SK-N-SH treated with all-trans-retinoic acid at 6 μM for 48 hours (cell line): Measurements from ENCODE around the gene COL23A1.

ENCODE experiments used
- ATAC-seq: fragments of 200-7000 bp; cut with Tn5 transposase; 3 replicates; pipeline ENCODE4 v1.9.1; 2020; ENCODE audit warnings: mild to moderate bottlenecking, moderate library complexity
- ARNTL ChIP-seq: fragments of 450-650 bp; formaldehyde crosslinking; IDR thresholded peaks from 2 replicates; pipeline ENCODE4 v1.5.0; 2020; ENCODE audit warnings: low read depth, mild to moderate bottlenecking, moderate library complexity, borderline replicate concordance
- BACH2 ChIP-seq: fragments of 250-450 bp; sonication (Bioruptor Pico); IDR thresholded peaks from 2 replicates; pipeline ENCODE4 v1.9.0; 2021; ENCODE audit warnings: mild to moderate bottlenecking, borderline replicate concordance
- CREB5 ChIP-seq: fragments of 250-450 bp; sonication (Bioruptor Pico); IDR thresholded peaks from 2 replicates; pipeline ENCODE4 v1.5.1; 2020; ENCODE audit warnings: low read depth, mild to moderate bottlenecking, moderate library complexity
- CSDC2 ChIP-seq: fragments of 250-450 bp; sonication (Bioruptor Pico); IDR thresholded peaks from 2 replicates; pipeline ENCODE4 v1.5.0; 2020; ENCODE audit warnings: mild to moderate bottlenecking, moderate library complexity
- ESRRG ChIP-seq: fragments of 250-450 bp; sonication (Bioruptor Pico); IDR thresholded peaks from 2 replicates; pipeline ENCODE4 v1.6.1; 2021; ENCODE audit warnings: mild to moderate bottlenecking
- GLIS3 ChIP-seq: fragments of 250-450 bp; sonication (Bioruptor Pico); IDR thresholded peaks from 2 replicates; pipeline ENCODE4 v1.5.0; 2020; ENCODE audit warnings: mild to moderate bottlenecking, moderate library complexity
- OSR1 ChIP-seq: fragments of 250-450 bp; sonication (Bioruptor Pico); IDR thresholded peaks from 2 replicates; pipeline ENCODE4 v1.8.0; 2022; ENCODE audit warnings: moderate library complexity, mild to moderate bottlenecking, inconsistent platforms
- PATZ1 ChIP-seq: fragments of 250-450 bp; sonication (Bioruptor Pico); IDR thresholded peaks from 2 replicates; pipeline ENCODE4 v1.8.0; 2020; ENCODE audit warnings: mild to moderate bottlenecking, moderate library complexity, borderline replicate concordance
- POU6F1 ChIP-seq: fragments of 250-450 bp; sonication (Bioruptor Pico); IDR thresholded peaks from 2 replicates; pipeline ENCODE4 v1.8.0; 2021; ENCODE audit warnings: low read depth, mild to moderate bottlenecking, moderate library complexity, borderline replicate concordance
- PPARA ChIP-seq: fragments of 250-450 bp; sonication (Bioruptor Pico); IDR thresholded peaks from 2 replicates; pipeline ENCODE4 v1.5.0; 2020; ENCODE audit warnings: mild to moderate bottlenecking, borderline replicate concordance
- RARB ChIP-seq: fragments of 250-450 bp; sonication (Bioruptor Pico); IDR thresholded peaks from 2 replicates; pipeline ENCODE4 v1.8.0; 2021; ENCODE audit warnings: mild to moderate bottlenecking, moderate library complexity
- TOX ChIP-seq: fragments of 250-450 bp; sonication (Bioruptor Pico); IDR thresholded peaks from 2 replicates; pipeline ENCODE4 v1.8.0; 2021; ENCODE audit warnings: mild to moderate bottlenecking, moderate library complexity, borderline replicate concordance
- TSHZ2 ChIP-seq: fragments of 250-450 bp; sonication (Bioruptor Pico); IDR thresholded peaks from 2 replicates; pipeline ENCODE4 v1.5.0; 2020; ENCODE audit warnings: mild to moderate bottlenecking, moderate library complexity
- ZC3H10 ChIP-seq: fragments of 250-450 bp; sonication (Bioruptor Pico); IDR thresholded peaks from 2 replicates; pipeline ENCODE4 v1.5.1; 2021; ENCODE audit warnings: mild to moderate bottlenecking, moderate library complexity
- ZFP3 ChIP-seq: fragments of 250-450 bp; sonication (Bioruptor Pico); IDR thresholded peaks from 2 replicates; pipeline ENCODE4 v1.5.0; 2020; ENCODE audit warnings: mild to moderate bottlenecking, moderate library complexity
- ZFP30 ChIP-seq: fragments of 450-650 bp; formaldehyde crosslinking; IDR thresholded peaks from 2 replicates; pipeline ENCODE4 v1.5.0; 2022; ENCODE audit warnings: mild to moderate bottlenecking, moderate library complexity
- ZNF565 ChIP-seq: fragments of 450-650 bp; formaldehyde crosslinking; conservative IDR thresholded peaks from 2 replicates; pipeline ENCODE4 v1.5.0; 2020; ENCODE audit warnings: low read depth, mild to moderate bottlenecking, moderate library complexity
- ZNF8 ChIP-seq: fragments of 450-650 bp; formaldehyde crosslinking; IDR thresholded peaks from 2 replicates; pipeline ENCODE4 v1.5.0; 2020; ENCODE audit warnings: mild to moderate bottlenecking, moderate library complexity

COL23A1 gene

GRCh38 chr5:178470760-178471025 is 119.5 kb downstream of the COL23A1 start:
- TF ChIP-seq ZFP30 (CRISPR knock-in tag): no peak
- TF ChIP-seq ESRRG (CRISPR knock-in tag): no peak
- TF ChIP-seq CREB5 (CRISPR knock-in tag): no peak
- no peak for ATAC-seq

- no peak for ATAC-seq
- TF ChIP-seq GLIS3 (no peak), ZFP30 (CRISPR knock-in tag) (no peak), ZFP3 (CRISPR knock-in tag) (no peak), TSHZ2 (CRISPR knock-in tag) (peak; percentile 54; the same call in 1 of the 2 replicates)
These were observed 120.0 kb downstream of the COL23A1 start for GRCh38 chr5:178469975-178470759.

GRCh38 chr5:178469011-178469974 is 120.9 kb downstream of the COL23A1 start:
- ATAC-seq: no peak
- no peak for TF ChIP-seq ZNF8 (CRISPR knock-in tag)
- TF ChIP-seq TOX (CRISPR knock-in tag): no peak
- no peak for TF ChIP-seq ZFP30 (CRISPR knock-in tag)
- no peak for TF ChIP-seq ZC3H10 (CRISPR knock-in tag)
- no peak for TF ChIP-seq ARNTL (CRISPR knock-in tag)
- no peak for TF ChIP-seq PPARA
- TF ChIP-seq GLIS3: no peak
- TF ChIP-seq ZNF565 (CRISPR knock-in tag): no peak
- TF ChIP-seq, all 23 proteins: peak for 0

- TF ChIP-seq CREB5 (CRISPR knock-in tag) (no peak), PATZ1 (CRISPR knock-in tag) (no peak), RARB (CRISPR knock-in tag) (no peak), TSHZ2 (CRISPR knock-in tag) (no peak), POU6F1 (CRISPR knock-in tag) (no peak), ZFP30 (CRISPR knock-in tag) (no peak), OSR1 (no peak), PPARA (no peak), TOX (CRISPR knock-in tag) (no peak), BACH2 (CRISPR knock-in tag) (no peak), CSDC2 (CRISPR knock-in tag) (no peak)
- TF ChIP-seq, all 23 proteins: peak for 0
- ATAC-seq: no peak
These were observed 122.0 kb downstream of the COL23A1 start for GRCh38 chr5:178468196-178468685.
